GM12892 (cell line): ENCODE data around the gene MICAL3.

Experiments
- POLR2A ChIP-seq: IDR thresholded peaks from 2 replicates; pipeline ENCODE4 v1.6.1; 2011; ENCODE audit warnings: low read depth, low read length, control low read depth
- POLR2AphosphoS5 ChIP-seq: IDR thresholded peaks from 2 replicates; pipeline ENCODE4 v1.6.1; 2011; ENCODE audit warnings: low read depth, low read length, control low read depth

DNA sequence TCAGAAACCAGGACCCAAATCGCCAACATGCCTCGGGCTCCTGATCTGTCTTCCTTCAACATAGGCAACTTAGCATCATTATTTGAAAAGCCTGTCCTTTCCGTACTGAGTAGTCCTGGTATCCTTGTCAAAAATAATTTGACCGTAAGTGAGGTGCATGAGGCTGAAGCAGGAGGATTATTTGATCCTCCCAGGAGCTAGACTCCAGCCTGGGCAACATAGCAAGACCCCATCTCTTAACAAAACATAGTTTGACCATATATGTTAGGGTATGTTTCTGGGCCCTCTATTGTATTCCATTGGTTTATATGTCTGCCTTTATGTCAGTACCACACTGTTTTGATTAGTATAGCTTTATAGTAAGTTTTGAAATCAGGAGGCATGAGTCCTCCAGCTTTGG, 112.5 kb downstream of the MICAL3 start:
- no peak for TF ChIP-seq POLR2A
- no peak for TF ChIP-seq POLR2AphosphoS5
